PC-3 (cell line): ENCODE measurements around the gene SINHCAF.
A peak's percentile ranks its signal among the peaks of the same experiment; 100 is the strongest.
"Not testable (repeated sequence)": the region's sequence is repeated elsewhere in the genome, so short reads cannot be mapped to it uniquely, and the experiment has no call there.

Experiments
- CTCF ChIP-seq: fragments of 300-600 bp; sonication (generic); conservative IDR thresholded peaks from 2 replicates; pipeline ENCODE4 v1.5.1; 2017; ENCODE audit warnings: antibody characterized with exemption, low read depth, mild to moderate bottlenecking, low read length
- EZH2 ChIP-seq: fragments of 300-600 bp; sonication (generic); IDR thresholded peaks from one replicate; pipeline ENCODE4 v1.6.1; 2017; ENCODE audit warnings: antibody characterized with exemption, mild to moderate bottlenecking, low read length; ENCODE audit not compliant: unreplicated experiment
- EZH2phosphoT487 ChIP-seq: fragments of 300-600 bp; sonication (generic); IDR thresholded peaks from 2 replicates; pipeline ENCODE4 v1.6.1; 2018; ENCODE audit warnings: mild to moderate bottlenecking, antibody characterized with exemption, low read length, borderline replicate concordance

- peak; percentile 19; the same call in 1 of the 2 replicates for TF ChIP-seq CTCF
- not testable (repeated sequence) for TF ChIP-seq EZH2, EZH2phosphoT487
Measured at GRCh38 chr12:31251707-31252611, 74.0 kb downstream of the SINHCAF start.
